ENCODE results near the gene ANO7. TPM values are rescaled to one million over a fixed set of nuclear protein-coding genes. Genes with fewer than 3 reads are reported as not detected.

Gene ANO7
- total and polyA plus RNA-seq, 7 donors: 0.41 to 39.2 (median 3.9) TPM; not detected in 2

GRCh38 chr2:241150660-241151530, 37.6 kb upstream of the ANO7 start:
- no peaks in the 10 kb centered on the region for H3K9me3 ChIP-seq
- no peak for TF ChIP-seq EP300 (IDR thresholded peaks at IDR 0.05)
- no peak for TF ChIP-seq CTCF (IDR thresholded peaks at IDR 0.05)
- TF ChIP-seq POLR2AphosphoS5 (IDR thresholded peaks at IDR 0.05): no peak
- TF ChIP-seq POLR2A (IDR thresholded peaks at IDR 0.05): no peak
- H3K27me3 ChIP-seq: no peaks in the 10 kb centered on the region
- DNase-seq: no peak
- peaks cover 0 to 30% (median 15%) of the 10 kb centered on the region in 4 donors for H3K4me1 ChIP-seq
- peak overlapping the region; percentile 74 to 98 (median 92) for H3K4me3 ChIP-seq
- intact Hi-C loops (cut with DNase I): loop anchor here (2.0 to 5.0 kb wide), 2 partner anchors 48 to 161 kb away; partner anchors contain the start of gene MTERF4
- H3K36me3 ChIP-seq: peaks cover 0 to 11% (median 0%) of the 10 kb centered on the region in 4 donors
- H3K27ac ChIP-seq: peak overlapping the region; percentile 77 to 90 (median 86)
- WGBS, 2 donors: 3 to 11% methylated on average over 37 of the region's 37 CpGs

DNA sequence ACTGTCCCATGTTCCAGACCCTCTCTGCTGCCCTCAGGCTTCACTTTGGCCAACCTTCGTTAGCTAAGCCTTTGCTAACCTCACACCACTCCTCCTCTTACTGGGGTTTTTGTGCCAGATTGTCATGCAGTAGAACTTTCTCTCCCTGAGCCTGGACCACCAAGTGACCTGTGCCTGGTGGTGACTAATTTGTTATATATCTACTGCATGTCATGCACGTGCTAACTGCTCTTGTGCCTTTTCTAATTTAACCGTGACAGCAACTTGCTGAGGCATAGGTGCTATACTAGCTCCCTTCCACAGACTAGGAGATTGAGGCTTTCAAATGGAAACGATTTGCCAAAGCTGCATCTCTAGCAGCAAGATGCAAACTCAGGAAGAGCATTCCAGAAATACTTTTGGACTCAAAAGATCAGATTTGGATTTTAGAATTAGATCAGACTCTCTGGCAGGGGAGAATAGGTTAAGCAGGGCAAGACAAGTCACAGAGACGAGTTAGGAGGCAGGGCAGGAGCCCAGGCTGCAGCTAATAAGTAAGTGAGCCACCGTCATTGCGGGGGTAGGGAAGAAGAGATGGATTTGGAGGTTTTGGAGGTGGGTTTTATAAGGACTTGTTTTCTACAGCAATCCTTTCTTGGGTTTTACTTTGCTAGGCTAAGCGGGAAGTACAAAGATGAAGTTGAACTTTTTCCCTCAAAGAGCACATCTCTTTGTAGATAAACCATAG, 36.4 kb upstream of the ANO7 start:
- 84 to 86% methylated on average over 8 of the region's 8 CpGs for WGBS, 2 donors
- no peak for DNase-seq
- TF ChIP-seq CTCF (IDR thresholded peaks at IDR 0.05) (no peak), POLR2A (IDR thresholded peaks at IDR 0.05) (no peak), POLR2AphosphoS5 (IDR thresholded peaks at IDR 0.05) (no peak), EP300 (IDR thresholded peaks at IDR 0.05) (no peak)

GRCh38 chr2:241153616-241154015, 34.9 kb upstream of the ANO7 start:
- Histone ChIP-seq H3K36me3 (peaks cover 6 to 25% (median 10%) of the 10 kb centered on the region in 4 donors), H3K27me3 (no peaks in the 10 kb centered on the region), H3K4me1 (peaks cover 0 to 26% (median 11%) of the 10 kb centered on the region in 4 donors), H3K9me3 (no peaks in the 10 kb centered on the region), H3K4me3 (no peak overlapping the region), H3K27ac (no peak overlapping the region)
- 90% methylated on average over 7 of the region's 7 CpGs for WGBS, 2 donors
- no peak for DNase-seq
- no peak for TF ChIP-seq POLR2AphosphoS5 (IDR thresholded peaks at IDR 0.05)
- TF ChIP-seq EP300 (IDR thresholded peaks at IDR 0.05): no peak
- intact Hi-C loops (cut with DNase I): loop anchor here (5.0 kb wide), 1 partner anchor 159 kb away; no protein-coding TSS in a partner anchor

More for the DNA sequence above, 36.4 kb upstream of the ANO7 start:
- no peaks in the 10 kb centered on the region for H3K27me3 ChIP-seq
- H3K4me1 ChIP-seq: peaks cover 0 to 30% (median 15%) of the 10 kb centered on the region in 4 donors
- no peak overlapping the region for H3K27ac ChIP-seq
- no peaks in the 10 kb centered on the region for H3K9me3 ChIP-seq
- intact Hi-C loops (cut with DNase I): loop anchor here (2.0 to 5.0 kb wide), 2 partner anchors 49 to 160 kb away; partner anchors contain the start of gene MTERF4
- H3K36me3 ChIP-seq: peaks cover 0 to 14% (median 0%) of the 10 kb centered on the region in 4 donors
- H3K4me3 ChIP-seq: no peak overlapping the region

- no peak overlapping the region for H3K4me3 ChIP-seq
- 95% methylated on average over 4 of the region's 4 CpGs for WGBS, 2 donors
- H3K27ac ChIP-seq: no peak overlapping the region
- peaks cover 12 to 38% (median 21%) of the 10 kb centered on the region in 4 donors for H3K36me3 ChIP-seq
- intact Hi-C loops (cut with DNase I): loop anchor here (5.0 kb wide), 1 partner anchor 157 kb away; no protein-coding TSS in a partner anchor
- no peaks in the 10 kb centered on the region for H3K27me3 ChIP-seq
- no peaks in the 10 kb centered on the region for H3K9me3 ChIP-seq
- DNase-seq: no peak
- no peak for TF ChIP-seq CTCF (IDR thresholded peaks at IDR 0.05)
- TF ChIP-seq POLR2A (IDR thresholded peaks at IDR 0.05): no peak
- peaks cover 0 to 18% (median 7%) of the 10 kb centered on the region in 4 donors for H3K4me1 ChIP-seq
Measured at GRCh38 chr2:241154915-241155314, 33.6 kb upstream of the ANO7 start.

GRCh38 chr2:241155936-241156335, 32.5 kb upstream of the ANO7 start:
- no peak for DNase-seq
- Histone ChIP-seq H3K27ac (no peak overlapping the region), H3K4me1 (peaks cover 0 to 12% (median 5%) of the 10 kb centered on the region in 4 donors), H3K27me3 (no peaks in the 10 kb centered on the region), H3K4me3 (no peak overlapping the region), H3K9me3 (no peaks in the 10 kb centered on the region), H3K36me3 (peaks cover 12 to 45% (median 21%) of the 10 kb centered on the region in 4 donors)
- WGBS, 2 donors: 77 to 78% methylated on average over 1 of the region's 1 CpG
- intact Hi-C loops (cut with DNase I): no loop called here
- no peak for TF ChIP-seq CTCF (IDR thresholded peaks at IDR 0.05)
- TF ChIP-seq EP300 (IDR thresholded peaks at IDR 0.05): no peak
- no peak for TF ChIP-seq POLR2AphosphoS5 (IDR thresholded peaks at IDR 0.05)
- TF ChIP-seq POLR2A (IDR thresholded peaks at IDR 0.05): no peak

Data from sigmoid colon (tissue), 7 donors.